Activated CD4-positive, alpha-beta T cell treated with anti-CD3 and anti-CD28 coated beads, Interleukin-2, amount 10 ng/mL, durations not matched to agents 7 days and 5 days (primary cell): Measurements from ENCODE around the gene AKAP17A. TPM values are rescaled to one million over a fixed set of nuclear protein-coding genes. Genes with fewer than 3 reads are reported as not detected.
"Not testable (repeated sequence)": the region's sequence is repeated elsewhere in the genome, so short reads cannot be mapped to it uniquely, and the experiment has no call there.

Experiments used
- CTCF ChIA-PET: fragments of 350-600 bp; sonication (Branson Sonifier 250); formaldehyde crosslinking; loops from one replicate; lab custom pipeline; 2021; ENCODE audit warnings: antibody characterized with exemption; lab: Charles Lee
- POLR2A ChIA-PET: fragments of 350-600 bp; sonication (Branson Sonifier 250); formaldehyde crosslinking; loops from one replicate; lab custom pipeline; 2021; ENCODE audit warnings: antibody characterized with exemption; lab: Charles Lee
- DNase-seq: peaks from one replicate; pipeline ENCODE4 v3.0.0-alpha.2; 2020
- H3K27ac Mint-ChIP-seq: one replicate; pipeline ENCODE4 v1.8.0; 2021; ENCODE audit warnings: mild to moderate bottlenecking, moderate library complexity, mixed read lengths
- H3K27me3 Mint-ChIP-seq: one replicate; pipeline ENCODE4 v1.8.0; 2021; ENCODE audit warnings: mixed read lengths
- H3K36me3 Mint-ChIP-seq: one replicate; pipeline ENCODE4 v1.8.0; 2021; ENCODE audit warnings: low read depth, mixed read lengths
- H3K4me1 Mint-ChIP-seq: one replicate; pipeline ENCODE4 v1.8.0; 2021; ENCODE audit warnings: mixed read lengths
- H3K4me3 Mint-ChIP-seq: one replicate; pipeline ENCODE4 v1.8.0; 2021; ENCODE audit warnings: mild to moderate bottlenecking, moderate library complexity, mixed read lengths
- H3K9me3 Mint-ChIP-seq: one replicate; pipeline ENCODE4 v1.8.0; 2021; ENCODE audit warnings: mixed read lengths
- total RNA-seq, 2 experiments: library from RNA; stranded (reverse); gene quantifications; one replicate each; pipeline ENCODE4 v1.2.3, GENCODE V29; 2021

The AKAP17A gene
- total RNA-seq, 2 experiments from 2014 or later = 61.6 to 66.5 TPM

DNA sequence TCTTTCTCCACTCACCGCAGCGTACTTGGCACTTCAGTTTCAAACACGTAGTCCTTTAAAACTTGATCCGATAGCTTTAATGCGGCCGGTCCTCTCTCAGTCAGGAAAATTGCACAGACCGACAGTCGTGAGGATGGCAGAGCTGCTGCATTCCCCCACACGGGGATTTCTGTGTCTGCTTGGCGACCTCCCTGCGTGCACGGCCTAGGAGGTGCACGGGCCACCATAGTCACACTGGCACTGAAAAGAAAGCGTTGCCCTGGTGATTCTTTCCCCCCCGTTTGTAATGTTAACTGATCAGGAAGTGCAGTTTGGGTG, 10.3 kb downstream of the AKAP17A start:
- Mint-ChIP-seq H3K9me3 (no peaks in the 10 kb centered on the region), H3K4me1 (peaks cover 12% of the 10 kb centered on the region), H3K36me3 (peaks cover 46% of the 10 kb centered on the region), H3K4me3 (no peak overlapping the region), H3K27me3 (no peaks in the 10 kb centered on the region), H3K27ac (peak overlapping the region; percentile 5)
- DNase-seq = no peak
- POLR2A ChIA-PET = no interaction called here
- CTCF ChIA-PET = no interaction called here

- Mint-ChIP-seq H3K27ac (no peak overlapping the region), H3K9me3 (no peaks in the 10 kb centered on the region), H3K36me3 (peaks cover 41% of the 10 kb centered on the region), H3K4me1 (peaks cover 8% of the 10 kb centered on the region), H3K4me3 (no peak overlapping the region), H3K27me3 (no peaks in the 10 kb centered on the region)
- ChIA-PET POLR2A (no interaction called here), CTCF (no interaction called here)
- DNase-seq = no peak
These were observed 10.9 kb downstream of the AKAP17A start for GRCh38 chrX:1602299-1602698.

- H3K36me3 Mint-ChIP-seq = peaks cover 21% of the 10 kb centered on the region
- H3K9me3 Mint-ChIP-seq = no peaks in the 10 kb centered on the region
- H3K4me3 Mint-ChIP-seq = no peak overlapping the region
- ChIA-PET CTCF (no interaction called here), POLR2A (no interaction called here)
- DNase-seq = no peak
- H3K4me1 Mint-ChIP-seq = peaks cover 2% of the 10 kb centered on the region
- no peak overlapping the region for H3K27ac Mint-ChIP-seq
- no peaks in the 10 kb centered on the region for H3K27me3 Mint-ChIP-seq
These were observed 15.1 kb downstream of the AKAP17A start for GRCh38 chrX:1606496-1606895.

DNA sequence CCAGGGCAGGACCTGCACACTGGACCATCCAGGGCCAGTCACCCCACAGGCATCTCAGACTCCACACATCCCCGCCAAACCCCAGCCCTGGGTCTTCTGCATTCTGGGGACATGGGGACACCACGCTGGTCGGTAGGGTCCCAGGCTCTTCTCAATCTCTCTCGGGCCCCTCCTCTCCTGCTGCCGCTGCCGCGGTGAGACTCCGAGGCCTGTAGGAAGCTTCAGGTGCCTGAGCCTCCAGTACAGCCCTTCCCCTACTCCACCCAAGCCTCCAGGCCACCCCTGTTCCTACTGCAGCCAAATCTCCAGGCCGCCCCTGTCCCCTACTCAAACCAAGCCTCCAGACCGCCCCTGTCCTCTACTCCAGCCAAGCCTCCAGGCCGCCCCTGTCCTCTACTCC, 17.9 kb downstream of the AKAP17A start:
- POLR2A ChIA-PET = no interaction called here

GRCh38 chrX:1609762-1610161, 18.4 kb downstream of the AKAP17A start:
- Mint-ChIP-seq H3K27me3 (no peaks in the 10 kb centered on the region), H3K36me3 (peaks cover 2% of the 10 kb centered on the region), H3K9me3 (no peaks in the 10 kb centered on the region), H3K27ac (no peak overlapping the region), H3K4me1 (peaks cover 2% of the 10 kb centered on the region), H3K4me3 (no peak overlapping the region)
- POLR2A ChIA-PET = no interaction called here
- CTCF ChIA-PET = no interaction called here
- no peak for DNase-seq

More for the DNA sequence above, 17.9 kb downstream of the AKAP17A start:
- Mint-ChIP-seq H3K4me3 (no peak overlapping the region), H3K4me1 (peaks cover 2% of the 10 kb centered on the region), H3K27me3 (no peaks in the 10 kb centered on the region), H3K27ac (no peak overlapping the region), H3K36me3 (peaks cover 2% of the 10 kb centered on the region), H3K9me3 (no peaks in the 10 kb centered on the region)
- CTCF ChIA-PET = no interaction called here
- no peak for DNase-seq

DNA sequence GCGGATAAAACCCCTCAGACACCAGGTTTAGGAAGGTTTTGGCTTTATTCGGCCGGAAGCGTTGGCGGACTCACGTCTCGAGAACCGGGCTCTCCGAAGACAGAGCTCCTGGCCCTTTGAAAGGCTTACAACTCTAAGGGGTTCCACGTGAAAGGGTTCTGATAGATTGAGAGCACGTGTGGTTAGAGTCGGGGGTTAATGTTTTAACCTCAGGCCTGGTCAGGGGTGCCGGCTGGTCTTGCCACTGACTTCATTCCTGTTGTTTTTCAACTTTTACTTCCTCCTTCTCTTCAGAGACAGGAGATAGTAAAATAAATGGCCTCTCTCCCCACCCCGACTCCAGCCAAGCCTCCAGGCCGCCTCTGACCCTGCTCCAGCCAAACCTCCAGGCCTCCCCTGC, 18.8 kb downstream of the AKAP17A start:
- POLR2A ChIA-PET = no interaction called here
- CTCF ChIA-PET = no interaction called here

GRCh38 chrX:1610736-1611135, 19.3 kb downstream of the AKAP17A start:
- H3K27ac Mint-ChIP-seq = no peak overlapping the region
- no peaks in the 10 kb centered on the region for H3K27me3 Mint-ChIP-seq
- H3K36me3 Mint-ChIP-seq = no peaks in the 10 kb centered on the region
- ChIA-PET CTCF (no interaction called here), POLR2A (no interaction called here)
- DNase-seq = no peak
- no peaks in the 10 kb centered on the region for H3K4me1 Mint-ChIP-seq
- H3K9me3 Mint-ChIP-seq = no peaks in the 10 kb centered on the region
- no peak overlapping the region for H3K4me3 Mint-ChIP-seq

More for the DNA sequence above, 18.8 kb downstream of the AKAP17A start:
- Mint-ChIP-seq H3K36me3 (peaks cover 2% of the 10 kb centered on the region), H3K4me3 (no peak overlapping the region), H3K27me3 (no peaks in the 10 kb centered on the region), H3K4me1 (peaks cover 2% of the 10 kb centered on the region), H3K9me3 (no peaks in the 10 kb centered on the region), H3K27ac (no peak overlapping the region)
- DNase-seq = no peak

- Mint-ChIP-seq H3K4me3 (no peak overlapping the region), H3K9me3 (no peaks in the 10 kb centered on the region), H3K36me3 (no peaks in the 10 kb centered on the region), H3K27me3 (no peaks in the 10 kb centered on the region), H3K4me1 (no peaks in the 10 kb centered on the region), H3K27ac (no peak overlapping the region)
- no peak for DNase-seq
- ChIA-PET POLR2A (no interaction called here), CTCF (no interaction called here)
These were observed 21.4 kb downstream of the AKAP17A start for GRCh38 chrX:1612641-1613286.

- peaks cover 1% of the 10 kb centered on the region for H3K4me1 Mint-ChIP-seq
- POLR2A ChIA-PET = no interaction called here
- H3K36me3 Mint-ChIP-seq = no peaks in the 10 kb centered on the region
These were observed 23.5 kb downstream of the AKAP17A start, which contains the start of gene ASMT for GRCh38 chrX:1614927-1615326. Gene ASMT (plus strand): TSS chrX:1615059. CDS start chrX:1615200, 141 bp downstream.

DNA sequence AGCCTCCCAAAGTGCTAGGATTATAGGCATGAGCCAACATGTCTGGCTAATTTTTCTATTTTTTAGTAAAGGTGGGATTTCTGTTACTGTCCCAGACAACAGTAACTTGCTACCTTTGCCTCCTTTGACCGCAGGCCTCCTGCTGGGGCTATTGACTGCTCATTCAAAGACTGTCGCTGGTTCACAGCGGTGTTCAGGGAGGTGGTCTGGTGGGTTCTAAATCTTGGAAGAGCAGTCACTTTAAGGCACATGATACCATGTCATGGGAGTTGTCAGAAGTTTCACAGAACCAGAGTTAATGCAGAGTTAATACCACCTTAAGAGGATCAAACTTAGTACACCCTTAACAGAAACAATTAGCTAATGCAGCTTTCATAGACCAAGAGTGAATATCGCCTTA, 27.3 kb downstream of the AKAP17A start:
- Mint-ChIP-seq H3K9me3 (no peaks in the 10 kb centered on the region), H3K4me1 (peaks cover 10% of the 10 kb centered on the region), H3K4me3 (no peak overlapping the region), H3K27ac (no peak overlapping the region), H3K27me3 (no peaks in the 10 kb centered on the region), H3K36me3 (no peaks in the 10 kb centered on the region)
- ChIA-PET CTCF (no interaction called here), POLR2A (no interaction called here)
- no peak for DNase-seq

More at GRCh38 chrX:1614927-1615326, 23.5 kb downstream of the AKAP17A start, which contains the start of gene ASMT:
- Mint-ChIP-seq H3K9me3 (no peaks in the 10 kb centered on the region), H3K27me3 (no peaks in the 10 kb centered on the region), H3K27ac (no peak within 1 kb of the TSS), H3K4me3 (no peak within 1 kb of the TSS)
- CTCF ChIA-PET = no interaction called here
- no peak for DNase-seq

- ChIA-PET CTCF (no interaction called here), POLR2A (no interaction called here)
- H3K4me3 Mint-ChIP-seq = no peak overlapping the region
- peak overlapping the region; percentile 9 for H3K27ac Mint-ChIP-seq
- no peaks in the 10 kb centered on the region for H3K36me3 Mint-ChIP-seq
- no peak for DNase-seq
- peaks cover 13% of the 10 kb centered on the region for H3K4me1 Mint-ChIP-seq
- H3K27me3 Mint-ChIP-seq = no peaks in the 10 kb centered on the region
- H3K9me3 Mint-ChIP-seq = no peaks in the 10 kb centered on the region
These were observed 32.3 kb downstream of the AKAP17A start for GRCh38 chrX:1623691-1624090.

DNA sequence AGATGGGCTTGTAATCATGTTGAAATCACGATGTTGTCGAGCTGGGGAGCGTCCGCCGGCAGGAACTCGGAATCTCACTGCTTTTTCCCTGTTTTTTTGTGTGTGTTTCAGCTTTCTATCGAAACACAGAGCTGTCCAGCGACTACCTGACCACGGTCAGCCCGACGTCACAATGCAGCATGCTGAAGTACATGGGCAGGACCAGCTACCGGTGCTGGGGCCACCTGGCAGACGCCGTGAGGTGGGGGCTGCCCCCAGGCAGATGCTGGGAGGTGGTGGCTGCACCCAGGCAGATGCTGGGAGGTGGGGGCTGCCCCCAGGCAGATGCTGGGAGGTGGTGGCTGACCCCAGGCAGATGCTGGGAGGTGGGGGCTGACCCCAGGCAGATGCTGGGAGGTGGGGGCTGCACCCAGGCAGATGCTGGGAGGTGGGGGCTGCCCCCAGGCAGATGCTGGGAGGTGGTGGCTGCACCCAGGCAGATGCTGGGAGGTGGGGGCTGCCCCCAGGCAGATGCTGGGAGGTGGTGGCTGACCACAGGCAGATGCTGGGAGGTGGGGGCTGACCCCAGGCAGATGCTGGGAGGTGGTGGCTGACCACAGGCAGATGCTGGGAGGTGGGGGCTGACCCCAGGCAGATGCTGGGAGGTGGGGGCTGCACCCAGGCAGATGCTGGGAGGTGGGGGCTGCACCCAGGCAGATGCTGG, 32.9 kb downstream of the AKAP17A start:
- H3K4me3 Mint-ChIP-seq, H3K9me3 Mint-ChIP-seq, POLR2A ChIA-PET, DNase-seq, CTCF ChIA-PET, H3K27me3 Mint-ChIP-seq, H3K36me3 Mint-ChIP-seq, H3K27ac Mint-ChIP-seq: not testable (repeated sequence)
- peaks cover 11% of the 10 kb centered on the region for H3K4me1 Mint-ChIP-seq

- H3K27me3 Mint-ChIP-seq, CTCF ChIA-PET, H3K27ac Mint-ChIP-seq, H3K4me3 Mint-ChIP-seq, POLR2A ChIA-PET, H3K9me3 Mint-ChIP-seq, DNase-seq, H3K36me3 Mint-ChIP-seq: not testable (repeated sequence)
- H3K4me1 Mint-ChIP-seq = peaks cover 11% of the 10 kb centered on the region
These were observed 33.4 kb downstream of the AKAP17A start for GRCh38 chrX:1624861-1625215.

DNA sequence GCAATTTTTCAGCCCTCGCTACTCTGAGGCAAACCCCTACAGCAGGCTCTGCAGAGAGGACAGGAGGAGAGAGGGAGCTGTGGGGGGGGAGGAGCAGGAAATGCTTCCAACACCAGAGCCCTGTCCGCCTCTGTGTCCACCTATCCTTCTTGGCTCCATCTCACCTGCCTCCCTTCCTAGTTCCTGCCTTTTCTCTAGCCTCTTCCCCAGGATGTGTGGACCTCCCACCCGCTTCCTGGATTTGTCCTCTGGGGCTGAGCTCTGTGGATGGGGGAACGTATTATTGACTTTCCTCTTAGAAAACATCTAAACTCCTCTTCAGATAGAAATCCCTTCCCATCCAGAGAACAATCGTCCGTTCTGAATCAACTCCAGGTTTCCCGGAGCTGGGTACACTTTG, 37.8 kb downstream of the AKAP17A start:
- CTCF ChIA-PET = no interaction called here
- Mint-ChIP-seq H3K27me3 (no peaks in the 10 kb centered on the region), H3K36me3 (no peaks in the 10 kb centered on the region), H3K9me3 (no peaks in the 10 kb centered on the region), H3K27ac (no peak overlapping the region), H3K4me1 (no peaks in the 10 kb centered on the region), H3K4me3 (no peak overlapping the region)
- POLR2A ChIA-PET = no interaction called here
- DNase-seq = no peak
